Stimulated activated CD8-positive, alpha-beta memory T cell treated with anti-CD3 and anti-CD28 coated beads, Interleukin-4, amount 100 ng/mL, for 24 hours (primary cell): Measurements from ENCODE around the gene USP17L11.
"Not testable (repeated sequence)": the region's sequence is repeated elsewhere in the genome, so short reads cannot be mapped to it uniquely, and the experiment has no call there.

Experiments used
- DNase-seq: peaks from one replicate; pipeline ENCODE4 v3.0.0-alpha.2; 2020; ENCODE audit warnings: low read depth

Gene USP17L11

DNA sequence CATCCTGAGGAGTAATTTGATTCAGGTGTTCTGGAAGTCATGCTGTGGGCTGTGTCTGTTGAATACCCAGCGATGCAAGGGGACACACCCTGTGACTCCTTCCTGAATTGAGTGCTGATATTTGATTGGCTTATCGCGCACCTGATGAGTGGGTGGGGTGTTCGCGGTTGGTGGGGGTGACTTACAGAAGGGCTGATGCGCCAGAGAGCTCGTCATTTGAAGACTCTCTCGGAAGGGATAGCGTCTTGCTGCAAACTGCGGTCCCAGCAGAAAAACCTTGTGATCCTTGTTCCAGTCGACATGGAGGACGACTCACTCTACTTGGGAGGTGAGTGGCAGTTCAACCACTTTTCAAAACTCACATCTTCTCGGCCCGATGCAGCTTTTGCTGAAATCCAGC is at the start of gene USP17L11:
Gene USP17L11, plus strand, starts transcription at position 301 of the 400 bp plus-strand sequence. Its CDS starts 0 bp downstream, at position 301.
- DNase-seq: not testable (repeated sequence)

DNA sequence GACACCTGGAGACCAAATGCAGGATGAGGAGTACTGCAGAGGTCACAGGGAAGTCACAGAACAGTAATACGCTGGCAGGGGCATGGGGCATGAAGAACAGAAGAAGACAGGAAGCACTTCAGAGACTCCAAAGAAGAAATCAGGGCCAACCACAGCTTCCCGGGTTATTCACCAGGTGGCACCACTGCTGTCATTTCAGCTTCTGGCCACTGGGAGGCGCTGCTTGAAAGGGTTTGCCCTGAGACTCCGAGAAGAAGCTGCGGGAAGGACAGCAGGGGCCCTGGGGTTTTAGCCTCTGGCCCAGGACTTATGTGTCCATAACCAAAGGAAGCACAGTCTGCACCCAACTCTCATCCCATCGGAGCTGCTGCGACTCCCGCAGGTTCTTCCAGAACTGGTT is 49.2 kb upstream of the USP17L11 start:
- DNase-seq: not testable (repeated sequence)

DNA sequence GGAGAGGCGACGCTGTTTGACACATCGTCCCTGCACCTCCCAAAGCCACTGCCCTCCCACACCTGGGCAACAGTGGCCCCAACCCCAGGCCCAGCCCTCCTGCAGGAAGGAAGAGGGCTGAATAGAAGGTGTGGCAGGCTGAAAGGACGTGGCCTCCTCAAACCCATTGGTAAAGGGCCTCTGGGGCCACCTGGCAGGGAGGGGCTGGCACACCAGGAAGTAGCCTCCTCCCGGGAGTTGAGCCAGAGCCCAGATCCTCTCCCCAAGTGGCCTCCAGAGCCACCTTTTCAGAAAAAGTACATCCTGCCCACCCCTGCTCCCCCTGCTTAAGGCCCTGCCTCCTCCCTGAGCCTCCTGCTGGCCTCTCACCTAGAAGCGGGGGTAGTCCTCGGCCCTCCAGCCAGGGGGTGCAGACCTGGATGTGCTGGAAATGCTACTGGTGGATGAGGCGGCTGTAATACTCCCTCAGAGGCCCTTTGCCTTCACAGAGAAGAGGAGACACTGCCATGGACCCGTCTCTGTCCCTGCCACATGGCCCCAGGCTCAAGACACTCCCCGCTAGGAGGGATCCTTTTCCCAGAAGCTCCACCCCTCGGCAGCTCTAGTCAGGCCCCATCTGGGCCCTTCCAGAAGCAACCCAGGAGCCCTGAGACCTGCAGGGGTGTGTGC is 45.3 kb upstream of the USP17L11 start, which contains the start of gene FAM90A26:
Gene FAM90A26, plus strand, starts transcription at position 619 of the 669 bp plus-strand sequence. CDS start 2,764 bp downstream, outside the sequence.
- DNase-seq: not testable (repeated sequence)

GRCh38 chr4:9210357-9210756 is 4.8 kb upstream of the USP17L11 start, which contains the start of gene USP17L10:
Gene USP17L10 (plus strand): TSS chr4:9210657. CDS start chr4:9210657, 0 bp downstream.
- DNase-seq: not testable (repeated sequence)

DNA sequence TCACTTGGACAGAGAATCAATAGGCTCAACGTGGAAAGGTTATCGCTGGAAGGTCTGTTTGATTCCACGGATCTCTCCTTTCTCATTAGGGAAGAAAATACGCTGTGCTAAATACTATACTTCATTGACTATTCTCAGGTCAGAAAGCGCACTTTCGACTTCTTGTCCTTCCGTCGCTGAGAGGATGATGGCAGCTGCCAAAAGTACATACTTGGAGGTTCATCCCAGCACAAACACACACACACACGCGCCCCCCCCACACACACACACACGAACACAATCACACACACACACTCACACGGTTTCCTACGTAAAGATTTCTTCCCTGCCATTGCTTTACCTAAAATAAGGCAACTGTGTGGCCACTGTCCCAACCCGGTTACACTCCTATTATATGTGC is 504 bp upstream of the USP17L11 start:
- DNase-seq: not testable (repeated sequence)

DNA sequence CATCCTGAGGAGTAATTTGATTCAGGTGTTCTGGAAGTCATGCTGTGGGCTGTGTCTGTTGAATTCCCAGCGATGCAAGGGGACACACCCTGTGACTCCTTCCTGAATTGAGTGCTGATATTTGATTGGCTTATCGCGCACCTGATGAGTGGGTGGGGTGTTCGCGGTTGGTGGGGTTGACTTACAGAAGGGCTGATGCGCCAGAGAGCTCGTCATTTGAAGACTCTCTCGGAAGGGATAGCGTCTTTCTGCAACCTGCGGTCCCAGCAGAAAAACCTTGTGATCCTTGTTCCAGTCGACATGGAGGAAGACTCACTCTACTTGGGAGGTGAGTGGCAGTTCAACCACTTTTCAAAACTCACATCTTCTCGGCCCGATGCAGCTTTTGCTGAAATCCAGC is 4.6 kb downstream of the USP17L11 start, which contains the start of gene USP17L12:
Gene USP17L12, plus strand, starts transcription at position 301 of the 400 bp plus-strand sequence. Its CDS starts 0 bp downstream, at position 301.
- DNase-seq: not testable (repeated sequence)

GRCh38 chr4:9224596-9224995 is 9.4 kb downstream of the USP17L11 start, which contains the start of gene USP17L13:
Gene USP17L13 (plus strand): TSS chr4:9224896. CDS start chr4:9224896, 0 bp downstream.
- not testable (repeated sequence) for DNase-seq

- DNase-seq: not testable (repeated sequence)
These were observed 15.0 kb downstream of the USP17L11 start for GRCh38 chr4:9230249-9230648.

- DNase-seq: not testable (repeated sequence)
These were observed 18.9 kb downstream of the USP17L11 start, which contains the start of gene USP17L15 for GRCh38 chr4:9234085-9234484. Gene USP17L15 (plus strand): TSS chr4:9234385. CDS start chr4:9234385, 0 bp downstream.

DNA sequence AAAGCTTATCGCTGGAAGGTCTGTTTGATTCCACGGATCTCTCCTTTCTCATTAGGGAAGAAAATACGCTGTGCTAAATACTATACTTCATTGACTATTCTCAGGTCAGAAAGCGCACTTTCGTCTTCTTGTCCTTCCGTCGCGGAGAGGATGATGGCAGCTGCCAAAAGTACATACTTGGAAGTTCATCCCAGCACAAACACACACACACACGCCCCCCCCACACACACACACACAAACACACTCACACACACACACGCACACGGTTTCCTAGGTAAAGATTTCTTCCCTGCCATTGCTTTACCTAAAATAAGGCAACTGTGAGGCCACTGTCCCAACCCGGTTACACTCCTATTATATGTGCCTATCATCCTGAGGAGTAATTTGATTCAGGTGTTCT is 23.3 kb downstream of the USP17L11 start:
- DNase-seq: not testable (repeated sequence)

- not testable (repeated sequence) for DNase-seq
These were observed 28.4 kb downstream of the USP17L11 start, which contains the start of gene USP17L17 for GRCh38 chr4:9243579-9243978. Gene USP17L17 (plus strand): TSS chr4:9243879. CDS start chr4:9243879, 0 bp downstream.

- not testable (repeated sequence) for DNase-seq
These were observed 32.9 kb downstream of the USP17L11 start, which contains the start of gene USP17L18 for GRCh38 chr4:9247953-9248680. Gene USP17L18 (plus strand): TSS chr4:9248630. CDS start chr4:9248630, 0 bp downstream.

GRCh38 chr4:9253078-9253477 is 37.9 kb downstream of the USP17L11 start, which contains the start of gene USP17L19:
Gene USP17L19 (plus strand): TSS chr4:9253378. CDS start chr4:9253378, 0 bp downstream.
- not testable (repeated sequence) for DNase-seq

- not testable (repeated sequence) for DNase-seq
These were observed 42.6 kb downstream of the USP17L11 start, which contains the start of gene USP17L20 for GRCh38 chr4:9257824-9258223. Gene USP17L20 (plus strand): TSS chr4:9258124. CDS start chr4:9258124, 0 bp downstream.

DNA sequence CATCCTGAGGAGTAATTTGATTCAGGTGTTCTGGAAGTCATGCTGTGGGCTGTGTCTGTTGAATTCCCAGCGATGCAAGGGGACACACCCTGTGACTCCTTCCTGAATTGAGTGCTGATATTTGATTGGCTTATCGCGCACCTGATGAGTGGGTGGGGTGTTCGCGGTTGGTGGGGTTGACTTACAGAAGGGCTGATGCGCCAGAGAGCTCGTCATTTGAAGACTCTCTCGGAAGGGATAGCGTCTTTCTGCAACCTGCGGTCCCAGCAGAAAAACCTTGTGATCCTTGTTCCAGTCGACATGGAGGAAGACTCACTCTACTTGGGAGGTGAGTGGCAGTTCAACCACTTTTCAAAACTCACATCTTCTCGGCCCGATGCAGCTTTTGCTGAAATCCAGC is 47.4 kb downstream of the USP17L11 start, which contains the start of gene USP17L21:
Gene USP17L21, plus strand, starts transcription at position 301 of the 400 bp plus-strand sequence. Its CDS starts 0 bp downstream, at position 301.
- DNase-seq: not testable (repeated sequence)
